ENCODE measurements around the gene PCDHGA4. TPM values are rescaled to one million over a fixed set of nuclear protein-coding genes. Genes with fewer than 3 reads are reported as not detected.
A peak's percentile ranks its signal among the peaks of the same experiment; 100 is the strongest.

Gene PCDHGA4
- total RNA-seq, 1 experiment from 2014 or later: 2.6 TPM

DNA sequence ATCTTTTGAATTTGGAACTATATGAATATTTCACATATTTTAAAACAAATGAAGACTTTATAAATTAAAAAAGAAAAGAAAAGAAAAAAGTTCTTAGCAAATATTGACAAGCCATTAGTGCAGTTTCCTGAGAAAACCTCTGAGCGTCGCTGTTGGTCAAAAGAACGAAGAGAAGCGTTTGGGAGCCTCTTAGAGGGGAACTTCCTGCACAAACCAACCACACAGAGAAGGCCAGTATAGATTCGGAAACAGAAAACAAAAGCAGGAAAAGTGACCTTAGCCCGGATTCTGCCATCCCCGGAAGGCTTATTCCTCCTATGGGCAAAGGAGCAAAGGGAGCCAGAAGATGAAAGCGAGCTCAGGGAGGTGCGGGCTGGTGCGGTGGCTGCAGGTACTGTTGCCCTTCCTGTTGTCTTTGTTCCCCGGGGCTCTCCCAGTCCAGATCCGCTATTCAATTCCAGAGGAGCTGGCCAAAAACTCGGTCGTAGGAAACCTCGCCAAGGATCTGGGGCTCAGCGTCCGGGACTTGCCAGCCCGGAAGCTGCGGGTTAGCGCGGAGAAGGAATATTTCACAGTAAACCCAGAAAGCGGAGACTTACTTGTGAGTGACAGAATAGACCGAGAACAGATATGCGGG is 5.1 kb downstream of the PCDHGA4 start, which contains the start of gene PCDHGB2:
Gene PCDHGB2, plus strand, starts transcription at position 205 of the 637 bp plus-strand sequence. Its CDS starts 142 bp downstream, at position 347.
- no peak within 1 kb of the TSS for H2BK120ac ChIP-seq (ENCODE audit: low read depth, low read length, poor library complexity, severe bottlenecking)
- H3K4me3 Mint-ChIP-seq: peak within 1 kb of the TSS in 1 of 2 experiments; percentile 53; a peak in 4 of 5 replicates
- H2AFZ ChIP-seq (ENCODE audit: low read length): no peak within 1 kb of the TSS

More for the DNA sequence above, 5.1 kb downstream of the PCDHGA4 start, which contains the start of gene PCDHGB2:
- Histone ChIP-seq H3K79me1 (ENCODE audit: insufficient read depth, low read depth, low read length, poor library complexity, severe bottlenecking) (no peaks in the 10 kb centered on the region), H3T11ph (ENCODE audit: low read length) (no peak within 1 kb of the TSS), H3K9me3 (ENCODE audit: control insufficient read depth, low read depth, low read length) (peaks cover 29% of the 10 kb centered on the region), H2BK5ac (ENCODE audit: insufficient read length, low read length) (no peak within 1 kb of the TSS), H4K20me1 (ENCODE audit: control insufficient read depth, insufficient read depth, insufficient read length) (no peaks in the 10 kb centered on the region), H3K79me2 (ENCODE audit: insufficient read depth, low read length) (no peaks in the 10 kb centered on the region), H2BK20ac (ENCODE audit: low read depth, low read length, poor library complexity, severe bottlenecking) (no peak within 1 kb of the TSS), H3K18ac (ENCODE audit: insufficient read length, low read depth, low read length) (no peak within 1 kb of the TSS), H2AK5ac (ENCODE audit: insufficient read length, low read length) (no peak within 1 kb of the TSS), H4K8ac (replicated peaks; ENCODE audit: insufficient read length, low read depth, low read length) (no peak within 1 kb of the TSS), H3K27me3 (ENCODE audit: insufficient read depth, low read length) (no peaks in the 10 kb centered on the region), H2BK15ac (ENCODE audit: low read depth, low read length) (no peak within 1 kb of the TSS), H4K5ac (ENCODE audit: insufficient read length, low read depth, low read length) (no peak within 1 kb of the TSS), H3K23me2 (ENCODE audit: insufficient read length, low read depth, low read length, poor library complexity, severe bottlenecking) (no peaks in the 10 kb centered on the region), H3K9ac (ENCODE audit: extremely low read depth, insufficient read length, low read length) (no peak within 1 kb of the TSS), H3K14ac (ENCODE audit: insufficient read depth, low read length) (no peak within 1 kb of the TSS), H3K27ac (ENCODE audit: insufficient read length, low read depth, low read length) (no peak within 1 kb of the TSS), H3K4me1 (ENCODE audit: insufficient read depth, low read length) (no peaks in the 10 kb centered on the region), H3K56ac (ENCODE audit: insufficient read length, low read depth, low read length) (no peak within 1 kb of the TSS), H3K4me2 (ENCODE audit: insufficient read depth, insufficient read length, low read length) (no peak within 1 kb of the TSS), H3K23ac (ENCODE audit: insufficient read length, low read depth, low read length) (no peak within 1 kb of the TSS), H4K91ac (ENCODE audit: insufficient read length, low read depth, low read length) (no peak within 1 kb of the TSS), H3K4ac (ENCODE audit: low read depth, low read length) (no peak within 1 kb of the TSS), H2BK12ac (ENCODE audit: insufficient read length, low read depth, low read length) (no peak within 1 kb of the TSS)
- Mint-ChIP-seq H3K9me3 (peaks cover 70 to 71% of the 10 kb centered on the region in 2 experiments), H3K4me1 (peaks cover 7 to 15% of the 10 kb centered on the region in 2 experiments; a peak in 3 of 4 replicates), H3K27ac (peak within 1 kb of the TSS in 2 of 3 experiments; percentile 7 to 83; a peak in 2 of 7 replicates), H3K36me3 (ENCODE audit: insufficient read depth in 1 of 3, low read depth in 3 of 3) (peaks cover 40 to 72% (median 63%) of the 10 kb centered on the region in 3 experiments), H3K27me3 (ENCODE audit: low read depth) (peaks cover 3% of the 10 kb centered on the region)
- no CpG with 5 or more reads among the region's 24 CpGs for WGBS (ENCODE audit: extremely low coverage, insufficient read length, low lambda C conversion rate)
- TF ChIP-seq CTCF (conservative IDR thresholded peaks at IDR 0.05): peak; percentile 75
- peak; percentile 50 for DNase-seq

Measured in H9 (cell line).